ENCODE results near the gene SON.

SON gene

GRCh38 chr21:33584455-33584854, 41.6 kb downstream of the SON start:
- no peak for DNase-seq (ENCODE audit: extremely low read depth, insufficient read length)
- Histone ChIP-seq H3K36me3 (ENCODE audit: control insufficient read depth, insufficient read depth, low read length) (peaks cover 2% of the 10 kb centered on the region), H3K27me3 (replicated peaks; ENCODE audit: control insufficient read depth, insufficient read depth, low read length) (no peaks in the 10 kb centered on the region), H3K4me3 (replicated peaks; ENCODE audit: low read depth, low read length) (no peak overlapping the region)
- TF ChIP-seq CTCF (IDR thresholded peaks at IDR 0.05; ENCODE audit: insufficient read depth, low read length, poor library complexity, severe bottlenecking) = no peak

- H3K4me3 ChIP-seq (replicated peaks; ENCODE audit: low read depth, low read length) = peak overlapping the region; percentile 90
- TF ChIP-seq CTCF (IDR thresholded peaks at IDR 0.05; ENCODE audit: insufficient read depth, low read length, poor library complexity, severe bottlenecking) = no peak
- no peak for DNase-seq (ENCODE audit: extremely low read depth, insufficient read length)
- H3K36me3 ChIP-seq (ENCODE audit: control insufficient read depth, insufficient read depth, low read length) = peaks cover 2% of the 10 kb centered on the region
- no peaks in the 10 kb centered on the region for H3K27me3 ChIP-seq (replicated peaks; ENCODE audit: control insufficient read depth, insufficient read depth, low read length)
These were observed 44.1 kb downstream of the SON start for GRCh38 chr21:33586927-33587326.

- H3K36me3 ChIP-seq (ENCODE audit: control insufficient read depth, insufficient read depth, low read length) = no peaks in the 10 kb centered on the region
- DNase-seq (ENCODE audit: extremely low read depth, insufficient read length) = peak; percentile 63
- peak overlapping the region; percentile 90 for H3K4me3 ChIP-seq (replicated peaks; ENCODE audit: low read depth, low read length)
- H3K27me3 ChIP-seq (replicated peaks; ENCODE audit: control insufficient read depth, insufficient read depth, low read length) = no peaks in the 10 kb centered on the region
- no peak for TF ChIP-seq CTCF (IDR thresholded peaks at IDR 0.05; ENCODE audit: insufficient read depth, low read length, poor library complexity, severe bottlenecking)
These were observed 45.1 kb downstream of the SON start for GRCh38 chr21:33587792-33588484.

GRCh38 chr21:33588485-33589335, 45.9 kb downstream of the SON start, which contains the start of gene DONSON:
TSS of gene DONSON (minus strand) at chr21:33588684. CDS start at chr21:33588641, 43 bp downstream.
- Histone ChIP-seq H3K27me3 (replicated peaks; ENCODE audit: control insufficient read depth, insufficient read depth, low read length) (no peaks in the 10 kb centered on the region), H3K4me3 (replicated peaks; ENCODE audit: low read depth, low read length) (peak within 1 kb of the TSS; percentile 90)
- DNase-seq (ENCODE audit: extremely low read depth, insufficient read length) = peak; percentile 88

GRCh38 chr21:33598051-33598450, 55.2 kb downstream of the SON start:
- H3K27me3 ChIP-seq (replicated peaks; ENCODE audit: control insufficient read depth, insufficient read depth, low read length) = no peaks in the 10 kb centered on the region
- TF ChIP-seq CTCF (IDR thresholded peaks at IDR 0.05; ENCODE audit: insufficient read depth, low read length, poor library complexity, severe bottlenecking) = no peak
- DNase-seq (ENCODE audit: extremely low read depth, insufficient read length) = no peak
- H3K4me3 ChIP-seq (replicated peaks; ENCODE audit: low read depth, low read length) = no peak overlapping the region
- peaks cover 2% of the 10 kb centered on the region for H3K36me3 ChIP-seq (ENCODE audit: control insufficient read depth, insufficient read depth, low read length)

More at GRCh38 chr21:33588485-33589335, 45.9 kb downstream of the SON start, which contains the start of gene DONSON:
- H3K36me3 ChIP-seq (ENCODE audit: control insufficient read depth, insufficient read depth, low read length) = no peaks in the 10 kb centered on the region
- no peak for TF ChIP-seq CTCF (IDR thresholded peaks at IDR 0.05; ENCODE audit: insufficient read depth, low read length, poor library complexity, severe bottlenecking)

All from GM06990 (cell line).